Embryonic facial prominence (tissue), 1 donor: ENCODE results near the gene LHFPL3.
"Not testable (repeated sequence)": the region's sequence is repeated elsewhere in the genome, so short reads cannot be mapped to it uniquely, and the experiment has no call there.

ENCODE experiments used
- DNase-seq: peaks from one replicate; pipeline ENCODE4 v3.0.0-alpha.2; 2016; ENCODE audit errors: extremely low spot score

LHFPL3 gene

DNA sequence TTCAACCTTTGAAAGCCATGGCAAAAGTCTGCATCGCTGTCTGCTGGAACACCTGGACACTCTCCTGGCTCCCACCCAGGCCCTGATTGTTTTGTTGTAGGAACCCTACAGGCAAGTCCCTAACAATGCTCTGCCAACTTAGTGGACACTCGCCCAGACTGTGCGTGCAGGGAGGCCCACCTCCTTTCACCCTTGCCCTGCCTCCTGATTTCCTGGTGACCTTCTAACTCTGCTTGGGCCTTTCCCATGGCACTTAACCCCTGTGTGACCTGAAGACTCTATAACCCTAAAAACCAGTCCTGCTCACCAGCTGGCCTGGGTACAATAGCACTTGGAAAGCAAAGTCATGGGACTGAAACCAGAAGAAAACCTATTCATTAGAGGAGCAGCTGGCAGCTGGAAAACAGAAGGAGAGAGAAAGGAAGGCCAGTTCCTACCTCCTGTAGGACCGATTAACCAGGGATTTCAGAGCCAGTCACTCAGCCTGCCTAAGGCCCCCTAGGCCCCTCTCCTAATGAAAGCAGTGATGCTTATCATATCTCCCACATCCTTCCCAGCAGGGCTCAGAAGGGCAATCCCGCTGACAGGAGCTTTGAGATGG lies 602.9 kb downstream of the LHFPL3 start:
- no peak for DNase-seq

DNA sequence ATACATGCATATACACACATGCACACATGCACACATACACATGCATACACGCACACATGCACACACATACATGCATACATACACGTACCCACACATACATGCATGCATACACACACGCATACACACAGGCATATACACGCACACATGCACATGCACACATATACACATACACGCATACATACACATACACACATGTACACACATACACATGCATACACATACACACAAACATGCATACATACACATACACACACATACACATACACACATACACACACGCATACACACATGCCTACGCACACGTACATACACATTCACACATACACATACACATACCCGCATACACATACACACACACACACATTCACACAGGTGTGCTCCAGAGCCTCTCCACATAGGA lies 604.6 kb downstream of the LHFPL3 start:
- no peak for DNase-seq

DNA sequence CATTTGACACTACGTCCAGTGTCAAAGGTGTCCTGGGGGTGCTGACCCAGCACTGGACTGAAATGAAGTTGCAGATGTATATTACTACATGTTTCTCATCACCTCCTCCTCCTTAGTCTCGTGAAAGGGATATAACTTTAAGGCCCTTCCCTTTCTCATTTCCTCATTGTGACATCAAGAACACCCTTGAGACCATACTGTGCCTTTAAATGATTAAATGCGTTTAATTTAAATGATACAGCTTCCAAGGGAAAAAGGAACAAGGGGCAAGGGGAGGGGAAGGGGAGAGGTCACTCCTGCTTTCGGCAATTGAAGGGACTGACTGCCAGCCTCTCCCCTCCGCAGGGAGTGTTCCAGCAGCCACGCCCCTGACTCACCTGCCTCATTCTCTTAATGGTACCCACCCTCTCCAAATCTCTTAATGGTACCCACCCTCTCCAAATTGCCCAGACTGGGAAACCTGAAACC lies 605.2 kb downstream of the LHFPL3 start:
- DNase-seq, result no peak

DNA sequence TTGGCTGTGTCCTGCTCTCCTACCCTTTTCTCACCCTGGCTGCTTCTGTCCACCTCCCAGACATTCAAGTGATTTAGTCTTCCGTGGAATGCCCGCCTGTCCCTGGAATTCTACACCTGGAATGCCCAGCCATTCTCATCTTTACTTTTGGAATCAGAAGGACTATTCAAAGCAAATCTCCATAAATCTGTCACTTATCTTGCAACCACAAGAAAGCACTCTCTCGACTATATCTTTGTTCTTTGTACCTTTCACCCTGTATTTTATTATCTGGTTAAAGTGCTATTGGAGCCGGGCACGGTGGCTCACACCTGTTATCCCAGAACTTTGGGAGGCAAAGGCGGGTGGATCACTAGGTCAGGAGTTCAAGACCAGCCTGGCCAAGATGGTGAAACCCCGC lies 606.3 kb downstream of the LHFPL3 start:
- DNase-seq, result no peak

DNA sequence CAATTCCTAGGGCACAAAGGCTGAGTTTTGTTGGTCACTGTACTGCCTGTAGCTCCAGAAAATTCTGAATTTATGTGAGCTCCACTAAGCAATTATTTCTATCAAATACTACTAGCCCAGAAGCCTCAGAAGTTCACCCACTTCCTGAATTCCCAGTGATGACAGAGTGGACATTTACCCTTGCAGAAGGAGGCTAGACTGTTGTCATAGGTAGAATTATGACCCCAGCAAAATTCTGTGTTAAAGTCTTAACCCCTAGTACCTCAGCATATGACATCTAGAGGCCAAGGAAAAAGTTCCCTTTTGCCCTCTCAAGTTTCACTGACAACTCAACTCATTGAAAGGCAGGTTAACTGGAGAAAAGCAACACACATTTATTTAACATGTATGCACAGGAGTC lies 606.9 kb downstream of the LHFPL3 start:
- DNase-seq, result no peak

DNA sequence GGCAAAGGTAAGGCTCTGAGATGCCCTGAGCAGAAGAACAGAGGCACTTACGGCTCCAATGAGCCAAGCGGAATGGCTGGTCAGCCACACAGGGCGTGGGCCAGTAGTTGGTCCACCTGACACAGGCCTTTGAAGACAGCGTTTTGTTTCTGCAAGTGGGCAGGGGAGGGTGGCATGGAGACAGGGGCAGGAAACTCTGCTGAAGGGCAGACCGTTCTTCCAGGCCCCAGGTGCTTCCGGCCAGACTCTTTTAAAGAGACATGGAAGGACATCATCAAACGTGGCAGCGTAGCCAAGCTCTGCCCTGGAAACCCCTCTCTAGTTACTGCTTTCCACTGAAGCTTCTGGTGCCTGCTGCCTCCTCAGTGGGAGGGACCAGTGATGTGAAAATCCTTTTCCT lies 608.1 kb downstream of the LHFPL3 start:
- DNase-seq, result no peak

DNA sequence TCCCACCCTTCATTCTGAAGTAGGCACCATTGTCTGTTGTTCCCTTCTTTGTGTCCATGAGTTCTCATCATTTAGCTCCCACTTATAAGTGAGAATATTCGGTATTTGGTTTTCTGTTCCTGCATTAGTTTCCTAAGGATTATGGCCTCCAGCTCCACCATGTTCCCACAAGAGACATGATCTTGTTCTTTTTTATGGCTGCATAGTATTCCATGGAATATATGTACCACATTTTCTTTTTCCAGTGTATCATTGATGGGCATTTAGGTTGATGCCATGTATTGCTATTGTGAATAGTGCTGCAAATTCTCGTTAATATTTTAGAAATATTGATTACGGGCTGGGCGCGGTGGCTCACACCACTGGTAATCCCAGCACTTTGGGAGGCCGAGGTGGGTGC lies 609.1 kb downstream of the LHFPL3 start:
- DNase-seq, result not testable (repeated sequence)

DNA sequence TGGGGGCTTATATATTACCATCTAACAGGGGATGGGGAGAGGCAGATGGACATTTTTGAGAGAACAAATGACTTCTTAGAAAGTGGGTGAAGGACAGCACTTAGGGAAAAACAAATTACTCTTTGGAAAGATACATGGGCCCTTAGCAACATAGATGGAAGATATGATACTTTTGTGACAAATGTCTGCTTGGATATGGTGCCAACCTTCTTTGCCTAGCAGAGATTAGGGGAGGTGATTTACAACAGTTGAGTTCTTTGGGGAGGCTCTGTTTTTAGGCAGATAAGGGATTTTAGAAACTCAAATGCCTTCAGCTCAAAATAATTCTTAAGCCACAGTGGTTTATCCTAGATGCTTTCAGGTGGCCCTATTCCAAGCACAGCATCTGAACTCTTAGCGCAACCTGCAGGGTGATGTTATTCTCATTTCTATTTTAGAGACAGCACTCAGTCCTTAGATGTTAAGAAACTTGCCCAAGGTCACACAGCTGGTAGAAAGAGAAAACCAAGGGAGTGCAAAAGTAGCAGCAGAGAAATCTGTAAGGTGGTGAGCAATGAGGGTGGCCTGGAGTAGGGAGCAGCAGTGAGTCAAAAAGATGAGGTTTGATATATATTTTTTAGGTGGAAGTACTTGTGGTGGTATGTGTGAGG lies 610.5 kb downstream of the LHFPL3 start:
- no peak for DNase-seq

DNA sequence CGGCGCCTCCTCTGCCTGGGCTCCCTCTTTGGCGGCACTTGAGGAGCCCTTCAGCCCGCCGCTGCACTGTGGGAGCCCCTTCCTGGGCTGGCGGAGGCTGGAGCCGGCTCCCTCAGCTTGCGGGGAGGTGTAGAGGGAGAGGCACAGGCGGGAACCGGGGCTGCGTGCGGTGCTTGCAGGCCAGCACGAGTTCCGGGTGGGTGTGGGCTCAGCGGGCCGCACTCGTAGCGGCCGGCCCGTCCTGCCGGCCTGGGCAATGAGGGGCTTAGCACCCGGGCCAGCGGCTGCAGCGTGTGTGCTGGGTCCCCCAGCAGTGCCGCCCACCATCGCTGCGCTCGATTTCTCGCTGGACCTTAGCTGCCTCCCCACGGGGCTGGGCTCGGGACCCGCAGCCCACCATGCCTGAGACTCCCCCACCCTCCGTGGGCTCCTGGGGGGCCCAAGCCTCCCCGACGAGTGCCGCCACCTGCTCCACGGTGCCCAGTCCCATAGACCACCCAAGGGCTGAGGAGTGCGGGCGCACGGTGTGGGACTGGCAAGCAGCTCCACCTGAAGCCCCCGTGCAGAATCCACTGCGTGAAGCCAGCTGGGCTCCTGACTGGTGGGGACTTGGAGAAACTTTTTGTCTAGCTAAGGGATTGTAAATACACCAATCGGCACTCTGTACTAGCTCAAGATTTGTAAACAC lies 611.8 kb downstream of the LHFPL3 start:
- DNase-seq, result no peak

DNA sequence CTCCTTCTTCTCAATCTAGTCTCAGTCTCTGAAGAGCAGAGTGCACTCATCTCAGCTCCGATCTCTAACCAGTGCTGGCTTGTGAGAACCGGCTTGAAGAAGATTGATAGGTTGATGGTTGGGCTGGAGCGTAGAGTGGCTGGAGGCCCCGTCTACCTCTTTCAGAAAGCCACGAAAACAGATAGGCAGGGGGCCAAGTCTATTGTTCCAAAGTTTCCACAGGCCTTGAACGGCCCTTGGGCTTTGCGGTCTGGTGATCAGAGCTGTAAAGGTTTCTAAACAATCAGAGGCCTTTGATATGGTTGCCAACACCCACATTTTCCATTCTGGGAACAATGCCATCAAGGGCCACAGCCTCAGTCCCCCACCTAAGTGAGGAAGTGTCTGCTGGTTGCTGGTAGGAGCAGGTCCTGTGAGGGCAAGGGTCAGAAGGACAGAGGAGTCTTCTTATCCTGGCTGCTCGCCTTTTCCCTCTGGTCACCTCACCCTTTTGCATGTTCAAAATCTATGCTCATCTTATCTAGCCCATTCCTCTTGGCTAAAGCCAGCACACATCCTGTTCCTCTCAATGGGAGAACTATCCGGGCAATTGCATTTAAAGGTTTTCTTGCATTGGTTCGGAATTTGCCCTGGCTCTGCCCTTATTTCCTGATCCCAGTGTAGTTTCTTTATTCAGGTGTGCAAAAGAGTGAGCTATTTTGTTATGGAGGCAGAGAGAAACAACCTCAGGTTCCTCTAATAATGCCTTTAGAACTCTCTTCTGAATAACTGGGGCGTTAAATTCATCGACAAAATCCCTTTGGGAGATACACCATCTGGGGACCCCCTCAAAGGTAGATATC lies 615.3 kb downstream of the LHFPL3 start:
- no peak for DNase-seq

DNA sequence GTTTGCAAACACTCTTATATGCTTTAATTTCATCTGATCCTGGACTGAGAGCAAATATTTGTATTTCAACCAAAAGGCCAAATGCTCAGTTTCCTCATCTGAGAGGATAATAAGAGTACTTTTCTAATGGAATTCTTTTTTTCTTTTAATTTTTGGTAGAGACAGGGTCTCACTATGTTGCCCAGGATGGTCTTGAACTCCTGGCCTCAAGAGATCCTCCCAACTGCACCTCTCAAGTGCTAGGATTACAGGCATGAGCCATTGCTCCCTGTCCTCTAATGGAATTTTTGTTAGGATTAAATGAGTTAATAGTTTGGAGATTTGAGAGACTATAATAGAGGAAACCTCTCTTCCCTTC lies 617.2 kb downstream of the LHFPL3 start:
- DNase-seq, result no peak

DNA sequence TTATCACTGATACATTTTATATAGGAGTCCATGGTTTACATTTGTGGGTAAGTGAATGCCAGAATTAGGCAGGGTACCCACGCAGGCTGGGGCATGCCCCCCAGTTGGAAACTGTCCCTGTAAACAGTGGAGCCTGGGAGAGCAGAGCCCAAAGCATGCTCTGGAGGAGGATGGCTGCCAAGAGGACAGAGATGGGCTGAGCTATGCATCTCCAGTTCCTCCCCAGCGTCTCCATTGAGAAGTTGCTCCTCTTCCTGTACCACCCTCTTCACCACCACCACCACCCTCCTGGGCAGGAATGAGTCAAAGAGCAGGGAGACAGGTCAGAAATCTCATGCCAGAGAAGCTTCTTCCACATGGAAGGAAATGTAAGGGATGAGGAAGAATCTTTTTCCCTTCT lies 617.9 kb downstream of the LHFPL3 start:
- DNase-seq, result no peak

DNA sequence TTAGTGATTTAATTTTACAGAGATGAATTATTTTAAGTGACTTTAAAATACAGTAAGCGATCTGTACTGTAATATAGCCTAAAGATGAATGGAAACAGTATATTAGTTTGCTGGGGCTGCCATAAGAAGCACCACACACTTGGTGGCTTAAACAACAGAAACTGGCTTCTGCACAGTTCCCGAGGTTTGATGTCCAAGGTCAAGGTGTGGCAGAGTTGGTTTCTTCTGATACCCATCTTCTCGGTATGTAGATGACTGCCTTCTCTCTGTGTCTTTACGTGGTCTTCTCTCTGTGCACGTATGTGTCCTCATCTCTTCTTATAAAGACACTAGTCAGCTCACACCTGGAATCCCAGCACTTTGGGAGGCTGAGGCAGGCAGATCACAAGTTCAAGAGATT lies 621.6 kb downstream of the LHFPL3 start:
- DNase-seq, result no peak

DNA sequence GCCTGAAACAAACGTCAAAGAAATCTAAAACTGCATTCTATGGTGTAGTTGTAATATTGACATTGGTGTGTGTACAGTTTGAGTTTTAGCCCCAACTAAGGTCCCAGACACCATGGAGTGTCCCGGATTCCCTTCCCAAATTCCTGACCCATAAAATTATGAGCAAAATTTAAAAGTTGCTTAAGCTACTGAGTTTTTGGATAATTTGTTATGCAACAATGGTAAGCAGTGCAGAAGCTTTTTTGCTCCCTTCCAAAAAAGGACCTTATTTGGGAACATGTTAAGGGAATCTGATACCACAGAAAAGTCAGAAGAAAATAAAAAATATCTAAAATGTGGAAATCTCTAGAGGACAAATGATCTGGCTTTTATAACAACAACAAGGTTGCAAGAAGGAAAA lies 622.4 kb downstream of the LHFPL3 start:
- no peak for DNase-seq

DNA sequence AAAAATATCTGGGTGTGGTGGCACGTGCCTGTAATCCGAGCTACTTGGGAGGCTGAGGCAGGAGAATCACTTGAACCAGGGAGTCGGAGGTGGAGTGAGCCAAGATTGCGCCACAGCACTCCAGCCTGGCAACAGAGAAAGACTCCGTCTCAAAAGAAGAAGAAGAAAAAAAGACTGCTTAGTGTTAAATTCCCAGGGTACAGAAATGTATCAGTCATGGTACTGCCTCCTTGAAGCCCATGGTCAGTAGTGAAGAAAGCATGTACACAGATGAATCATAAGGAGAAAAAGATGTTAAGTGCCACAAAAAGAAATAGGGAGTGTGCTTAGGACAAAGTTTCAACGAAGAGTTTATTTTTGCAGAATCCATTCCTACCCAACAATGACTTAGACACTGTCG lies 623.1 kb downstream of the LHFPL3 start:
- no peak for DNase-seq

DNA sequence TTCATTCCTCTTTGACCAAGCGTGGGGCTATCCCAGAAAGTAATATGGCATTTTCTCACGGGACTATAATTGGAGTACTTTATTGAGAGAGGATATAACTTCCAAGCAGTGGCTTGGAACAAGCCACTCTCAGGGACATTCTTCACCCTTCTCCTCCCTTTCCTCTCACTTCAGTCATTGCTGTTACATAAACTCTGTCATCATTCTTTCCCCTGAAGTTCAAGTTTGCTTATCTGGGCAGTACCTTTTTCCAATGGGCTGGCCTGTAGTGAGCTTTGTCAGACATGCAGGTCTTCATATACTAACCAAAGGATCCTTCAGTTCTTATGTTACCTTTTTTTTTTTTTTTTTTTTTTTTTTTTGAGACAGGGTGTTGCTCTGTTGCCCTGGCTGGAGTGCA lies 626.9 kb downstream of the LHFPL3 start:
- DNase-seq, result no peak
